HepG2 (cell line): ENCODE results near the gene HES2. TPM values are rescaled to one million over a fixed set of nuclear protein-coding genes. Genes with fewer than 3 reads are reported as not detected.
A peak's percentile ranks its signal among the peaks of the same experiment; 100 is the strongest.

Source experiments
- CENPBD1 ChIP-seq: sonication (generic); formaldehyde crosslinking; IDR thresholded peaks from 2 replicates; pipeline ENCODE4 v1.8.0; 2022; ENCODE audit warnings: missing genetic modification reagents, low read depth, mild to moderate bottlenecking, borderline replicate concordance
- ELF3 ChIP-seq: IDR thresholded peaks from 2 replicates; pipeline ENCODE4 v1.6.1; 2016; ENCODE audit warnings: missing genetic modification reagents, missing compliant biosample characterization
- MLLT10 ChIP-seq: sonication (generic); formaldehyde crosslinking; IDR thresholded peaks from 2 replicates; pipeline ENCODE4 v1.4.0; 2020; ENCODE audit warnings: missing genetic modification reagents
- PRDM15 ChIP-seq: sonication (generic); formaldehyde crosslinking; IDR thresholded peaks from 2 replicates; pipeline ENCODE4 v1.4.0; 2020; ENCODE audit warnings: missing genetic modification reagents
- PTBP1 ChIP-seq: fragments of 200-400 bp; formaldehyde crosslinking; IDR thresholded peaks from 2 replicates; pipeline ENCODE4 v1.6.1; 2018; ENCODE audit warnings: low read length, low read depth; ENCODE audit not compliant: poor library complexity, severe bottlenecking
- RFXANK ChIP-seq: IDR thresholded peaks from 2 replicates; pipeline ENCODE4 v1.6.1; 2016
- YEATS2 ChIP-seq: sonication (generic); formaldehyde crosslinking; IDR thresholded peaks from 2 replicates; pipeline ENCODE4 v1.4.0; 2020; ENCODE audit warnings: missing genetic modification reagents, borderline replicate concordance
- ZBTB37 ChIP-seq: sonication (generic); formaldehyde crosslinking; IDR thresholded peaks from 2 replicates; pipeline ENCODE4 v1.4.0; 2020; ENCODE audit warnings: mild to moderate bottlenecking, missing genetic modification reagents
- ZNF136 ChIP-seq: sonication (generic); formaldehyde crosslinking; IDR thresholded peaks from 2 replicates; pipeline ENCODE4 v1.8.1; 2022; ENCODE audit warnings: low read depth, mild to moderate bottlenecking, moderate library complexity, missing genetic modification reagents
- ZNF160 ChIP-seq: sonication (generic); formaldehyde crosslinking; IDR thresholded peaks from 2 replicates; pipeline ENCODE4 v1.8.0; 2022; ENCODE audit warnings: mild to moderate bottlenecking, inconsistent platforms, missing genetic modification reagents
- ZNF512B ChIP-seq: sonication (generic); formaldehyde crosslinking; IDR thresholded peaks from 2 replicates; pipeline ENCODE4 v1.5.1; 2020; ENCODE audit warnings: missing genetic modification reagents, mild to moderate bottlenecking, borderline replicate concordance
- ZNF615 ChIP-seq: sonication (generic); formaldehyde crosslinking; IDR thresholded peaks from 2 replicates; pipeline ENCODE4 v1.5.0; 2020; ENCODE audit warnings: mild to moderate bottlenecking, missing genetic modification reagents, borderline replicate concordance
- polyA plus RNA-seq, 8 experiments: library from polyadenylated mRNA; depleted of rRNA in 3 of 8; stranded (reverse) in 7 of 8; unstranded in 1 of 8; fragments of >200 nt; fragmentation: Illumina TruSeq in 4 of 8; extraction: Trizol in 4 of 8; gene quantifications; 2 replicates each; pipeline versions ENCODE4 v1.2.1 to v1.2.3, GENCODE V29; 2011 to 2016; ENCODE audit warnings: low read depth in 4 of 8, missing spikeins in 1 of 8, mixed read lengths in 1 of 8; ENCODE audit not compliant: insufficient read depth in 1 of 8
- total RNA-seq, 5 experiments: library from RNA; depleted of rRNA; stranded (reverse); fragments of >200 nt; fragmentation: Illumina TruSeq; extraction: Trizol; gene quantifications; 2 replicates each; pipeline ENCODE4 v1.2.3, GENCODE V29; 2016; ENCODE audit warnings: low read depth in 1 of 5
- TF ChIP-seq, protein P1 (sequence below): sonication (generic); formaldehyde crosslinking; IDR thresholded peaks from 2 replicates; pipeline ENCODE4 v1.5.0; 2020; ENCODE audit warnings: mild to moderate bottlenecking, missing genetic modification reagents
- TF ChIP-seq, protein P2 (sequence below): sonication (generic); formaldehyde crosslinking; IDR thresholded peaks from 2 replicates; pipeline ENCODE4 v1.4.0; 2020; ENCODE audit warnings: missing genetic modification reagents
- TF ChIP-seq, protein P3 (sequence below): sonication (generic); formaldehyde crosslinking; IDR thresholded peaks from 2 replicates; pipeline ENCODE4 v1.8.0; 2022; ENCODE audit warnings: mild to moderate bottlenecking, missing genetic modification reagents, moderate library complexity

HES2 gene
- total and polyA plus RNA-seq, 2 of the 13 experiments (the other 11 are each of a cell fraction or from before 2014, with no cell fraction given) = 0.11 to 0.17 TPM

- TF ChIP-seq ZNF512B (CRISPR knock-in tag) (no peak), YEATS2 (CRISPR knock-in tag) (no peak), PTBP1 (no peak), ELF3 (CRISPR knock-in tag) (peak; percentile 60; the same call in 1 of the 2 replicates), PRDM15 (CRISPR knock-in tag) (no peak), CENPBD1 (CRISPR knock-in tag) (no peak), MLLT10 (CRISPR knock-in tag) (no peak), ZBTB37 (CRISPR knock-in tag) (no peak), RFXANK (CRISPR knock-in tag) (no peak), ZNF615 (CRISPR knock-in tag) (no peak), ZNF160 (CRISPR knock-in tag) (no peak), ZNF136 (CRISPR knock-in tag) (no peak)
- TF ChIP-seq, protein P1, sequence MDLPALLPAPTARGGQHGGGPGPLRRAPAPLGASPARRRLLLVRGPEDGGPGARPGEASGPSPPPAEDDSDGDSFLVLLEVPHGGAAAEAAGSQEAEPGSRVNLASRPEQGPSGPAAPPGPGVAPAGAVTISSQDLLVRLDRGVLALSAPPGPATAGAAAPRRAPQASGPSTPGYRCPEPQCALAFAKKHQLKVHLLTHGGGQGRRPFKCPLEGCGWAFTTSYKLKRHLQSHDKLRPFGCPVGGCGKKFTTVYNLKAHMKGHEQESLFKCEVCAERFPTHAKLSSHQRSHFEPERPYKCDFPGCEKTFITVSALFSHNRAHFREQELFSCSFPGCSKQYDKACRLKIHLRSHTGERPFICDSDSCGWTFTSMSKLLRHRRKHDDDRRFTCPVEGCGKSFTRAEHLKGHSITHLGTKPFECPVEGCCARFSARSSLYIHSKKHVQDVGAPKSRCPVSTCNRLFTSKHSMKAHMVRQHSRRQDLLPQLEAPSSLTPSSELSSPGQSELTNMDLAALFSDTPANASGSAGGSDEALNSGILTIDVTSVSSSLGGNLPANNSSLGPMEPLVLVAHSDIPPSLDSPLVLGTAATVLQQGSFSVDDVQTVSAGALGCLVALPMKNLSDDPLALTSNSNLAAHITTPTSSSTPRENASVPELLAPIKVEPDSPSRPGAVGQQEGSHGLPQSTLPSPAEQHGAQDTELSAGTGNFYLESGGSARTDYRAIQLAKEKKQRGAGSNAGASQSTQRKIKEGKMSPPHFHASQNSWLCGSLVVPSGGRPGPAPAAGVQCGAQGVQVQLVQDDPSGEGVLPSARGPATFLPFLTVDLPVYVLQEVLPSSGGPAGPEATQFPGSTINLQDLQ (CRISPR knock-in tag) = no peak
- TF ChIP-seq, protein P2, sequence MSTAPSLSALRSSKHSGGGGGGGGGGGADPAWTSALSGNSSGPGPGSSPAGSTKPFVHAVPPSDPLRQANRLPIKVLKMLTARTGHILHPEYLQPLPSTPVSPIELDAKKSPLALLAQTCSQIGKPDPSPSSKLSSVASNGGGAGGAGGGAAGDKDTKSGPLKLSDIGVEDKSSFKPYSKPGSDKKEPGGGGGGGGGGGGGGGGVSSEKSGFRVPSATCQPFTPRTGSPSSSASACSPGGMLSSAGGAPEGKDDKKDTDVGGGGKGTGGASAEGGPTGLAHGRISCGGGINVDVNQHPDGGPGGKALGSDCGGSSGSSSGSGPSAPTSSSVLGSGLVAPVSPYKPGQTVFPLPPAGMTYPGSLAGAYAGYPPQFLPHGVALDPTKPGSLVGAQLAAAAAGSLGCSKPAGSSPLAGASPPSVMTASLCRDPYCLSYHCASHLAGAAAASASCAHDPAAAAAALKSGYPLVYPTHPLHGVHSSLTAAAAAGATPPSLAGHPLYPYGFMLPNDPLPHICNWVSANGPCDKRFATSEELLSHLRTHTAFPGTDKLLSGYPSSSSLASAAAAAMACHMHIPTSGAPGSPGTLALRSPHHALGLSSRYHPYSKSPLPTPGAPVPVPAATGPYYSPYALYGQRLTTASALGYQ (CRISPR knock-in tag) = no peak
- TF ChIP-seq, protein P3, sequence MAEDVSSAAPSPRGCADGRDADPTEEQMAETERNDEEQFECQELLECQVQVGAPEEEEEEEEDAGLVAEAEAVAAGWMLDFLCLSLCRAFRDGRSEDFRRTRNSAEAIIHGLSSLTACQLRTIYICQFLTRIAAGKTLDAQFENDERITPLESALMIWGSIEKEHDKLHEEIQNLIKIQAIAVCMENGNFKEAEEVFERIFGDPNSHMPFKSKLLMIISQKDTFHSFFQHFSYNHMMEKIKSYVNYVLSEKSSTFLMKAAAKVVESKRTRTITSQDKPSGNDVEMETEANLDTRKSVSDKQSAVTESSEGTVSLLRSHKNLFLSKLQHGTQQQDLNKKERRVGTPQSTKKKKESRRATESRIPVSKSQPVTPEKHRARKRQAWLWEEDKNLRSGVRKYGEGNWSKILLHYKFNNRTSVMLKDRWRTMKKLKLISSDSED (CRISPR knock-in tag) = no peak
Observed at GRCh38 chr1:6412896-6413295, 6.8 kb downstream of the HES2 start (continued).
